WTC11 (cell line): ENCODE measurements around the gene MS4A14. TPM values are rescaled to one million over a fixed set of nuclear protein-coding genes. Genes with fewer than 3 reads are reported as not detected.

ENCODE experiments used
- ATAC-seq: fragments of 200-7000 bp; cut with Tn5 transposase; 2 replicates; pipeline ENCODE4 v1.10.0; 2021; ENCODE audit warnings: mild to moderate bottlenecking, moderate library complexity
- Bru-seq: library from RNA; stranded (reverse); fragments of 400-500 nt; gene quantifications from one replicate; lab custom pipeline; 2021; lab: Mats Ljungman, UMichigan
- CTCF ChIA-PET: fragments of 300-600 bp; sonication (Branson Sonifier 250); formaldehyde crosslinking; loops from one replicate; lab custom pipeline; 2021; ENCODE audit warnings: antibody characterized with exemption; lab: Charles Lee
- POLR2A ChIA-PET: fragments of 350-600 bp; sonication (Branson Sonifier 250); formaldehyde crosslinking; loops from one replicate; lab custom pipeline; 2021; ENCODE audit warnings: antibody characterized with exemption; lab: Charles Lee
- DNase-seq: peaks from one replicate; pipeline ENCODE4 v3.0.0; 2021; ENCODE audit warnings: low spot score
- H3K27ac Mint-ChIP-seq: 2 replicates; pipeline ENCODE4 v1.8.0; 2021; ENCODE audit warnings: mixed read lengths
- H3K27me3 Mint-ChIP-seq: 2 replicates; pipeline ENCODE4 v1.8.0; 2021; ENCODE audit warnings: low read depth, mild to moderate bottlenecking, moderate library complexity, mixed read lengths
- H3K36me3 Mint-ChIP-seq: 2 replicates; pipeline ENCODE4 v1.8.0; 2021; ENCODE audit warnings: mixed read lengths
- H3K4me1 Mint-ChIP-seq: 2 replicates; pipeline ENCODE4 v1.8.0; 2022; ENCODE audit warnings: mixed read lengths
- H3K4me3 Mint-ChIP-seq: 2 replicates; pipeline ENCODE4 v1.8.0; 2021; ENCODE audit warnings: mild to moderate bottlenecking, moderate library complexity, mixed read lengths
- H3K9me3 Mint-ChIP-seq: 2 replicates; pipeline ENCODE4 v1.8.0; 2021; ENCODE audit warnings: mixed read lengths
- CBFB ChIP-seq: sonication (generic); formaldehyde crosslinking; IDR thresholded peaks from 2 replicates; pipeline ENCODE4 v1.8.1; 2022; ENCODE audit warnings: mild to moderate bottlenecking, low read depth, missing genetic modification reagents
- EMX1 ChIP-seq: fragments of 250-450 bp; sonication (Bioruptor Pico); IDR thresholded peaks from 2 replicates; pipeline ENCODE4 v1.8.0; 2021; ENCODE audit warnings: mild to moderate bottlenecking
- FOXP1 ChIP-seq: sonication (generic); formaldehyde crosslinking; IDR thresholded peaks from 2 replicates; pipeline ENCODE4 v1.8.0; 2022; ENCODE audit warnings: missing genetic modification reagents, mild to moderate bottlenecking, moderate library complexity, borderline replicate concordance
- KAT7 ChIP-seq: sonication (generic); formaldehyde crosslinking; IDR thresholded peaks from 2 replicates; pipeline ENCODE4 v1.8.1; 2023; ENCODE audit warnings: missing genetic modification reagents, mild to moderate bottlenecking, borderline replicate concordance
- SMAD3 ChIP-seq: sonication (generic); formaldehyde crosslinking; IDR thresholded peaks from 2 replicates; pipeline ENCODE4 v1.8.0; 2022; ENCODE audit warnings: missing genetic modification reagents, mild to moderate bottlenecking, borderline replicate concordance
- TEAD4 ChIP-seq: sonication (generic); formaldehyde crosslinking; IDR thresholded peaks from 2 replicates; pipeline ENCODE4 v1.8.0; 2022; ENCODE audit warnings: mild to moderate bottlenecking, missing genetic modification reagents
- ZNF121 ChIP-seq: sonication (generic); formaldehyde crosslinking; IDR thresholded peaks from 2 replicates; pipeline ENCODE4 v1.8.0; 2023; ENCODE audit warnings: missing genetic modification reagents
- ZNF263 ChIP-seq: sonication (generic); formaldehyde crosslinking; IDR thresholded peaks from 2 replicates; pipeline ENCODE4 v1.8.1; 2022; ENCODE audit warnings: low read depth, mild to moderate bottlenecking, moderate library complexity, missing genetic modification reagents
- ZNF396 ChIP-seq: fragments of 250-450 bp; sonication (Bioruptor Pico); IDR thresholded peaks from 2 replicates; pipeline ENCODE4 v1.8.0; 2021; ENCODE audit warnings: mild to moderate bottlenecking, moderate library complexity, borderline replicate concordance
- ZNF671 ChIP-seq: fragments of 250-450 bp; sonication (Bioruptor Pico); IDR thresholded peaks from 2 replicates; pipeline ENCODE4 v1.8.0; 2021; ENCODE audit warnings: mild to moderate bottlenecking
- long read RNA-seq, 3 experiments: library from RNA in 1 of 3; library from capped mRNA in 1 of 3; library from polyadenylated mRNA in 1 of 3; unstranded in 2 of 3; stranded (forward) in 1 of 3; transcript quantifications; one replicate each; pipeline ENCODE4 v2.0.0, GENCODE V29; 2021
- total RNA-seq: library from RNA; stranded (reverse); gene quantifications from 3 replicates; pipeline ENCODE4 v1.2.3, GENCODE V29; 2021
- TF ChIP-seq, protein P1 (sequence below): sonication (generic); formaldehyde crosslinking; IDR thresholded peaks from 2 replicates; pipeline ENCODE4 v1.8.1; 2022; ENCODE audit warnings: missing genetic modification reagents, borderline replicate concordance
- TF ChIP-seq, protein P2 (sequence below): sonication (generic); formaldehyde crosslinking; IDR thresholded peaks from 2 replicates; pipeline ENCODE4 v1.8.1; 2023; ENCODE audit warnings: mild to moderate bottlenecking, moderate library complexity, missing genetic modification reagents
- TF ChIP-seq, protein P3 (sequence below): fragments of 250-450 bp; sonication (Bioruptor Pico); conservative IDR thresholded peaks from 2 replicates; pipeline ENCODE4 v1.9.0; 2021; ENCODE audit warnings: mild to moderate bottlenecking
- TF ChIP-seq, protein P4 (sequence below): sonication (generic); formaldehyde crosslinking; IDR thresholded peaks from 2 replicates; pipeline ENCODE4 v1.8.0; 2022; ENCODE audit warnings: mild to moderate bottlenecking, missing genetic modification reagents
- TF ChIP-seq, protein P5 (sequence below): sonication (generic); formaldehyde crosslinking; IDR thresholded peaks from 2 replicates; pipeline ENCODE4 v1.8.0; 2022; ENCODE audit warnings: mild to moderate bottlenecking, missing genetic modification reagents
- TF ChIP-seq, protein P6 (sequence below): sonication (generic); formaldehyde crosslinking; IDR thresholded peaks from 2 replicates; pipeline ENCODE4 v1.8.1; 2023; ENCODE audit warnings: mild to moderate bottlenecking, missing genetic modification reagents, moderate library complexity
- TF ChIP-seq, protein P7 (sequence below): sonication (generic); formaldehyde crosslinking; IDR thresholded peaks from 2 replicates; pipeline ENCODE4 v1.8.1; 2023; ENCODE audit warnings: mild to moderate bottlenecking, missing genetic modification reagents

Gene MS4A14, protein sequence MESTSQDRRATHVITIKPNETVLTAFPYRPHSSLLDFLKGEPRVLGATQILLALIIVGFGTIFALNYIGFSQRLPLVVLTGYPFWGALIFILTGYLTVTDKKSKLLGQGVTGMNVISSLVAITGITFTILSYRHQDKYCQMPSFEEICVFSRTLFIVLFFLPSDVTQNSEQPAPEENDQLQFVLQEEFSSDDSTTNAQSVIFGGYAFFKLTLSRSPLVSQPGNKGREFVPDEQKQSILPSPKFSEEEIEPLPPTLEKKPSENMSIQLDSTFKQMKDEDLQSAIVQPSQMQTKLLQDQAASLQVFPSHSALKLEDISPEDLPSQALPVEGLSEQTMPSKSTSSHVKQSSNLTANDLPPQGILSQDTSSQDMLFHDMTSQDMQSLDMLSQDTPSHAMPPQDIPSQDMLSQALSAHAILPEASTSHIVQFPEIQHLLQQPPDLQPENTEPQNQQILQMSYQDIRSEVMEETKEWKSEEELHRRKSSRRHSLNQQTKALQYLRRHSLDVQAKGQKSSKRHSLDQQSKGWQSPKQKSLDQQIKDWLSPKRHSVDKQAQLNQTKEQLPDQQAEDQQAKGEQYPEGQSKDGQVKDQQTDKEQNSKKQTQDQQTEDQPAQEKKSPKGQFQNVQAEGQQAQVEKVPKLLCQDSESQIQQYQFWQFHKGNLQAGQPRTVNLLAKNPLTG
- total RNA-seq (0.07 TPM in 1 of 3 replicates, not detected in the others), Bru-seq, nascent RNA (percentile 2 among the genes with signal in this experiment)
- long read RNA-seq, experiment 1 = 0 reads
- long read RNA-seq, experiment 2 = 0 reads
- long read RNA-seq, experiment 3 = 0 reads

DNA sequence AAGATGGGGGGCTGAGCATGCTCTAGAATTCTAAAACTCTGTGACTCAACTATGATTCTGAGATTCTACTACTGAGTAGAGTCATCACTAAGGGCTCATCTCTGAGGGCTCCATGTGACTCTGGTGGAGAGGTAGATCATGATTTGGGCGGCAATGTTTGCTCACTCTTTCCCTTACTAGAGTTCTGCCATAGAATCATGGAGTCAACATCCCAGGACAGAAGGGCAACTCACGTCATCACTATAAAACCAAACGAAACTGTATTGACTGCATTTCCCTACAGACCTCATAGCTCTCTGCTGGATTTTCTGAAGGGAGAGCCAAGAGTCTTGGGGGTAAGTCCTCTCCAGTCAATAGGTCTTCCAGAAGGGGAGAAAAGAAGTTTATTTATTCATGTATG lies at the start of gene MS4A14:
MS4A14 (plus strand) TSS at position 78 of the 400 bp plus-strand sequence; CDS start at position 198, 120 bp downstream.
- DNase-seq (no peak), ATAC-seq (no peak)
- ChIA-PET CTCF (interaction anchor here (1.2 kb wide), 1 partner anchor 33 kb away, joined by 6 read pairs; no protein-coding TSS in a partner anchor), POLR2A (no interaction called here)
- Mint-ChIP-seq H3K4me3 (no peak within 1 kb of the TSS), H3K27ac (no peak within 1 kb of the TSS), H3K27me3 (no peaks in the 10 kb centered on the region), H3K9me3 (peaks cover 15% of the 10 kb centered on the region), H3K4me1 (peaks cover 13% of the 10 kb centered on the region), H3K36me3 (peaks cover 5% of the 10 kb centered on the region)
- TF ChIP-seq, protein P1, sequence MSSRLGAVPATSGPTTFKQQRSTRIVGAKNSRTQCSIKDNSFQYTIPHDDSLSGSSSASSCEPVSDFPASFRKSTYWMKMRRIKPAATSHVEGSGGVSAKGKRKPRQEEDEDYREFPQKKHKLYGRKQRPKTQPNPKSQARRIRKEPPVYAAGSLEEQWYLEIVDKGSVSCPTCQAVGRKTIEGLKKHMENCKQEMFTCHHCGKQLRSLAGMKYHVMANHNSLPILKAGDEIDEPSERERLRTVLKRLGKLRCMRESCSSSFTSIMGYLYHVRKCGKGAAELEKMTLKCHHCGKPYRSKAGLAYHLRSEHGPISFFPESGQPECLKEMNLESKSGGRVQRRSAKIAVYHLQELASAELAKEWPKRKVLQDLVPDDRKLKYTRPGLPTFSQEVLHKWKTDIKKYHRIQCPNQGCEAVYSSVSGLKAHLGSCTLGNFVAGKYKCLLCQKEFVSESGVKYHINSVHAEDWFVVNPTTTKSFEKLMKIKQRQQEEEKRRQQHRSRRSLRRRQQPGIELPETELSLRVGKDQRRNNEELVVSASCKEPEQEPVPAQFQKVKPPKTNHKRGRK = no peak
- TF ChIP-seq ZNF121 (CRISPR knock-in tag) (no peak), FOXP1 (CRISPR knock-in tag) (no peak), SMAD3 (CRISPR knock-in tag) (no peak)

DNA sequence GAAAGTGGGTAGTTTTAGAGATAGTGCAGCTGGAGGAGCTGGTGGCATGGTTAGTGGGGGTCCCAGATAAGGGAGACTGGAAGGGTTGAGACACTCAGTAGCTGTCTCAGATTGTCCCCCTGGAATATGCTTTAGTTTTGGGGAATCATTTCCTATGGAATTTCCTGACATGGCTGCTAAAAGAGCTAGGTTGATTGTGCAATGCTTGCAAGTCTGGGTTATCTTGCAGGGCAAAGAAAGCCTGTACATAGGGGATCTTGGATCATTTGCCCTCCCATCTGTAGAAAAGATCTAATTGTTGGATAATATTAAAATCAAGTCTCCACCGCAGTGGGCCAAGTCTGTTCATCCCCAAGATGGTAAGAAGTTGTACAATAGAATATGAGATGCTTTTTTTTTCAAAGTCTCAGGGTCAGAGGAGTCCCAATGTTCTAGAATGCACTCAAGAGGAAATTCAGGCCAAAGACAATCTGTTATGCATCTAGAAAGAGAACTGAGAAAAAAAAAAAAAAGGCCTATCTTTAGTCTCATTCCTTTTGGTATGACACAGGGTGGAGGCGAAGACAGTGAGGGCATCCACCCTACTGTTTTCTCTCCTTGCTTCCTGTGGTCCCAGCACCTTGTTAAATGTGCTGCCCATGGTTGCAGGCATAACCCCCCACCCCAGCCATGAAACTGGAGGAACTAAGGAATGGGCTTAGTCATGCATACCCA lies 49.0 kb upstream of the MS4A14 start:
- CTCF ChIA-PET = interaction anchor here (1.0 to 7.0 kb wide), 10 partner anchors 13 to 289 kb away, joined by 3 to 70 read pairs (median 4); no protein-coding TSS in a partner anchor
- POLR2A ChIA-PET = no interaction called here

More for the DNA sequence above, 49.0 kb upstream of the MS4A14 start:
- TF ChIP-seq, protein P2, sequence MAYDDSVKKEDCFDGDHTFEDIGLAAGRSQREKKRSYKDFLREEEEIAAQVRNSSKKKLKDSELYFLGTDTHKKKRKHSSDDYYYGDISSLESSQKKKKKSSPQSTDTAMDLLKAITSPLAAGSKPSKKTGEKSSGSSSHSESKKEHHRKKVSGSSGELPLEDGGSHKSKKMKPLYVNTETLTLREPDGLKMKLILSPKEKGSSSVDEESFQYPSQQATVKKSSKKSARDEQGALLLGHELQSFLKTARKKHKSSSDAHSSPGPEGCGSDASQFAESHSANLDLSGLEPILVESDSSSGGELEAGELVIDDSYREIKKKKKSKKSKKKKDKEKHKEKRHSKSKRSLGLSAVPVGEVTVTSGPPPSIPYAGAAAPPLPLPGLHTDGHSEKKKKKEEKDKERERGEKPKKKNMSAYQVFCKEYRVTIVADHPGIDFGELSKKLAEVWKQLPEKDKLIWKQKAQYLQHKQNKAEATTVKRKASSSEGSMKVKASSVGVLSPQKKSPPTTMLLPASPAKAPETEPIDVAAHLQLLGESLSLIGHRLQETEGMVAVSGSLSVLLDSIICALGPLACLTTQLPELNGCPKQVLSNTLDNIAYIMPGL (CRISPR knock-in tag) = no peak
- TF ChIP-seq ZNF396 (no peak), EMX1 (no peak), TEAD4 (CRISPR knock-in tag) (no peak), ZNF671 (no peak), FOXP1 (CRISPR knock-in tag) (no peak), CBFB (no peak), KAT7 (CRISPR knock-in tag) (no peak), ZNF263 (CRISPR knock-in tag) (no peak)
- TF ChIP-seq, protein P1 = no peak
- TF ChIP-seq, protein P3, sequence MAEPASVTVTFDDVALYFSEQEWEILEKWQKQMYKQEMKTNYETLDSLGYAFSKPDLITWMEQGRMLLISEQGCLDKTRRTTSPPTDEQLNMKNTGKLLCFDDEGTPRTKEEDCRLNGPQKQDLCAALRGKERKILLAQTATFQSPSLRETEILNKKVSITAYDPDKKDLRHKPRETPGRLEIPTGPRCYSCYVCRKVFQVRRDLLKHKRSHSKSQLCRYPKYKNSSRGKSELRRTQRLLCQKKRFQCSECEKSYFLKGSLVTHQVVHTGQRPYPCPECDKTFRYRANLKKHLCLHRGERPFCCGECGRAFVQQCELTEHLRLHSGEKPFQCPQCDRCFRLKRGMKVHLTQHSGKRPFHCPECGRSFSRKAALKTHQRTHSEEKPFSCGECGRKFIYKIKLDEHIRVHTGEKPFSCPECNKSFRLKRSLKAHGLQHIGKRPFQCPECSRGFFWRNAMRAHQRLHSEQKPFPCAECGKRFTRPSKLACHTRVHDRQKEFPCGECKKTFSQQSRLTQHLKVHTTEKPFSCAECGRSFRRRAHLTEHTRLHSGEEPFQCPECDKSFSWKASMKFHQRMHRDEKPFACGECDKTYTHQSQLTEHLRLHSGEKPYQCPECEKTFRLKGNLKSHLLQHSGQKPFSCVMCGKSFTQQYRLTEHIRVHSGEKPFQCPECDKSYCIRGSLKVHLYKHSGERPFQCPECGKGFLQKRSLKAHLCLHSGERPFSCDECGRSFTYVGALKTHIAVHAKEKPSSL (CRISPR knock-in tag) = no peak
- TF ChIP-seq, protein P4, sequence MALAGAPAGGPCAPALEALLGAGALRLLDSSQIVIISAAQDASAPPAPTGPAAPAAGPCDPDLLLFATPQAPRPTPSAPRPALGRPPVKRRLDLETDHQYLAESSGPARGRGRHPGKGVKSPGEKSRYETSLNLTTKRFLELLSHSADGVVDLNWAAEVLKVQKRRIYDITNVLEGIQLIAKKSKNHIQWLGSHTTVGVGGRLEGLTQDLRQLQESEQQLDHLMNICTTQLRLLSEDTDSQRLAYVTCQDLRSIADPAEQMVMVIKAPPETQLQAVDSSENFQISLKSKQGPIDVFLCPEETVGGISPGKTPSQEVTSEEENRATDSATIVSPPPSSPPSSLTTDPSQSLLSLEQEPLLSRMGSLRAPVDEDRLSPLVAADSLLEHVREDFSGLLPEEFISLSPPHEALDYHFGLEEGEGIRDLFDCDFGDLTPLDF (CRISPR knock-in tag) = no peak
- TF ChIP-seq, protein P5, sequence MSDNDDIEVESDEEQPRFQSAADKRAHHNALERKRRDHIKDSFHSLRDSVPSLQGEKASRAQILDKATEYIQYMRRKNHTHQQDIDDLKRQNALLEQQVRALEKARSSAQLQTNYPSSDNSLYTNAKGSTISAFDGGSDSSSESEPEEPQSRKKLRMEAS (CRISPR knock-in tag) = no peak
- TF ChIP-seq, protein P6, sequence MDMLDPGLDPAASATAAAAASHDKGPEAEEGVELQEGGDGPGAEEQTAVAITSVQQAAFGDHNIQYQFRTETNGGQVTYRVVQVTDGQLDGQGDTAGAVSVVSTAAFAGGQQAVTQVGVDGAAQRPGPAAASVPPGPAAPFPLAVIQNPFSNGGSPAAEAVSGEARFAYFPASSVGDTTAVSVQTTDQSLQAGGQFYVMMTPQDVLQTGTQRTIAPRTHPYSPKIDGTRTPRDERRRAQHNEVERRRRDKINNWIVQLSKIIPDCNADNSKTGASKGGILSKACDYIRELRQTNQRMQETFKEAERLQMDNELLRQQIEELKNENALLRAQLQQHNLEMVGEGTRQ = no peak
- TF ChIP-seq, protein P7, sequence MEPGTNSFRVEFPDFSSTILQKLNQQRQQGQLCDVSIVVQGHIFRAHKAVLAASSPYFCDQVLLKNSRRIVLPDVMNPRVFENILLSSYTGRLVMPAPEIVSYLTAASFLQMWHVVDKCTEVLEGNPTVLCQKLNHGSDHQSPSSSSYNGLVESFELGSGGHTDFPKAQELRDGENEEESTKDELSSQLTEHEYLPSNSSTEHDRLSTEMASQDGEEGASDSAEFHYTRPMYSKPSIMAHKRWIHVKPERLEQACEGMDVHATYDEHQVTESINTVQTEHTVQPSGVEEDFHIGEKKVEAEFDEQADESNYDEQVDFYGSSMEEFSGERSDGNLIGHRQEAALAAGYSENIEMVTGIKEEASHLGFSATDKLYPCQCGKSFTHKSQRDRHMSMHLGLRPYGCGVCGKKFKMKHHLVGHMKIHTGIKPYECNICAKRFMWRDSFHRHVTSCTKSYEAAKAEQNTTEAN = no peak
- TF ChIP-seq, all 79 proteins: peak for 0
- Mint-ChIP-seq H3K36me3 (no peaks in the 10 kb centered on the region), H3K27me3 (no peaks in the 10 kb centered on the region), H3K9me3 (peaks cover 18% of the 10 kb centered on the region), H3K27ac (no peak overlapping the region), H3K4me1 (peaks cover 20% of the 10 kb centered on the region), H3K4me3 (no peak overlapping the region)
- ATAC-seq = no peak
- DNase-seq = no peak
